Activated T-cell treated with anti-CD3 and anti-CD28 coated beads, Interleukin-2, amount 50 U/mL, for 4 hours (primary cell): Measurements from ENCODE around the gene B4GALNT4. TPM values are rescaled to one million over a fixed set of nuclear protein-coding genes. Genes with fewer than 3 reads are reported as not detected.
"Not testable (repeated sequence)": the region's sequence is repeated elsewhere in the genome, so short reads cannot be mapped to it uniquely, and the experiment has no call there.

Experiments used
- ATAC-seq, 2 donors: fragments of 200-7000 bp; cut with Tn5 transposase; one replicate each; pipeline ENCODE4 v1.10.0; 2021
- DNase-seq: peaks from one replicate; pipeline ENCODE4 v3.0.0-alpha.2; 2020
- H3K27me3 Mint-ChIP-seq: one replicate; pipeline ENCODE4 v1.8.0; 2021; ENCODE audit warnings: low read depth, mixed read lengths
- H3K36me3 Mint-ChIP-seq: one replicate; pipeline ENCODE4 v1.8.0; 2022; ENCODE audit warnings: mixed read lengths; ENCODE audit not compliant: insufficient read depth
- H3K4me1 Mint-ChIP-seq: one replicate; pipeline ENCODE4 v1.8.0; 2021; ENCODE audit warnings: low read depth, mixed read lengths
- H3K4me3 Mint-ChIP-seq: one replicate; pipeline ENCODE4 v1.8.0; 2021; ENCODE audit warnings: mild to moderate bottlenecking, moderate library complexity, mixed read lengths
- H3K9me3 Mint-ChIP-seq: one replicate; pipeline ENCODE4 v1.8.0; 2021; ENCODE audit warnings: mixed read lengths
- total RNA-seq, 3 donors: library from RNA; stranded (reverse); gene quantifications; one replicate each; pipeline ENCODE4 v1.2.1, GENCODE V29; 2021

Gene B4GALNT4
- total RNA-seq, 3 donors from 2014 or later, result 3.8 to 6.1 (median 5.5) TPM

DNA sequence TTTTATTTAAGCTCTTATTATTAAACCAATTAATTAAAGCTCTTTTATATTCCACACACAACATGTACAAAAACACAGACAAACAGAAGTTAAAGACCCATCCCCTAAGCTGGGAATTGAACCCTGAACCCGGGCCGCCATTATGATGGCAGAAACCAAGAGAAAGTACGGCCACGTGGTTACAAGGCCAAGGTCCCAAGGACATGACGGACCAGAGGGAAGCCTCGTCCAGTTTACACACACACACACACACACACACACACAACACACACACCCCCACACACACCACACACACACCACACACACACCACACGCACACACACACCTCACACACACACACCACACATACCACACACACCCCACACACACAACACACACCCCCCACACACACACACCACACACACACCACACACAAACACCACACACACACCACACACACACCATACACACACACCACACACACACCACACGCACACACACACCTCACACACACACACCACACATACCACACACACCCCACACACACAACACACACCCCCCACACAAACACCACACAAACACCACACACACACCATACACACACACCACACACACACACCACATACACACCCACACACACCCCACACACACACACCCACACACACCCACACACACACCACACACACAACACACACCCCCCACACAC is 19.9 kb upstream of the B4GALNT4 start:
- H3K27me3 Mint-ChIP-seq, DNase-seq, H3K4me3 Mint-ChIP-seq, ATAC-seq, H3K9me3 Mint-ChIP-seq, H3K36me3 Mint-ChIP-seq: not testable (repeated sequence)
- H3K4me1 Mint-ChIP-seq, result peaks cover 33% of the 10 kb centered on the region

DNA sequence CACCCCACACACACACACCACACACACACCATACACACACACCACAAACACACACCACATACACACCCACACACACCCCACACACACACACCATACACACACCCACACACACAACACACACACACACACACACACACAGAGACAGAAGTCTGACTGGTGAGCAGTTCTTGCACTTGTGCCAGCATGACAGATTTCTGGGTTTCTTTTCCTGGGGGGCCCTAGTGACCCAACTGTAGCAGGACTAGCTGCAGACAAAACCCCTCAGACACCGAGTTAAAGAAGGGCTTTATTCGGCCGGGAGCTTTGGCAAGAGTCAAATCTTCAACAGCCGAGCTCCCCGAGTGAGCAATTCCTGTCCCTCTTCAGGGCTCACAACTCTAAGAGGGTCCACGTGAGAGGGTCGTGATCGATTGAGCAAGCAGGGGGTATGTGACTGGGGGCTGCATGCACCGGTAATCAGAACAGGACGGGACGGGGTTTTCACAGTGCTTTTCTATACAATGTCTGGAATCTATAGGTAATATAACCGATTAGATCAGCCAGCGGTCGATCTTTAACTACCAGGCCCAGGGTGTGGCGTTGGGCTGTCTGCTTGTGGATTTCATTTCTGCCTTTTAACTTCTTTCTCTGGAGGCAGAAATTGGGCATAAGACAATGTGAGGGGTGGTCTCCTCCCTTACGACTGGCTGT is 19.1 kb upstream of the B4GALNT4 start:
- not testable (repeated sequence) for H3K27me3 Mint-ChIP-seq, DNase-seq, ATAC-seq, H3K9me3 Mint-ChIP-seq, H3K4me3 Mint-ChIP-seq, H3K36me3 Mint-ChIP-seq
- peaks cover 39% of the 10 kb centered on the region for H3K4me1 Mint-ChIP-seq

DNA sequence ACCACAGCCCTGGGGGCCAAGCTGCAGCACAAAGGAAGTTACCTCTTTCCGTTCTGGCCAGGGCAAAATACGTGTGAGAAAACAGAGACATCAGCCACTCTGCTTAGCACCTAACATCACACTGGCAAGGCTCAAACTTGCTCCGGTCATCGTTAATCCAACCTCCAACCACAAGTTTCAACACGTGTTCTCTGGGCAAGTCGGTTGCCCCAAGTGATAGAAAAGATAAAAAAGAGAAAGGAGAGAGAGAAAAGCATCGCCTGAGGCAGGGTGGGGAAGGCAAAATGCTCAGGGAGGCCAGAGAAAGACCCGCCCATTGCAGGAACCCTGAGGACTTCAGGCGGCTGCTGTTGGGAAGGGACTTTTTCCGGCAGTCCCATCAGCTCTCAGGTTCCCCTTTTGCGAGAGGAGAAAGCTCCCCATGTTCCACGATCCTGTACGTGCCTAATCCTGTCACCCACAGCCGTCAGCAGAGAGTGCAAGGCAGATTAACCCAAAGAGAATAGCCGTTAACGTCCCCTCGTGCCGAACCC is 18.5 kb upstream of the B4GALNT4 start:
- no peaks in the 10 kb centered on the region for H3K27me3 Mint-ChIP-seq
- no peak for DNase-seq
- peaks cover 43% of the 10 kb centered on the region for H3K4me1 Mint-ChIP-seq
- no peaks in the 10 kb centered on the region for H3K9me3 Mint-ChIP-seq
- H3K36me3 Mint-ChIP-seq, result no peaks in the 10 kb centered on the region
- ATAC-seq, result no peak
- no peak overlapping the region for H3K4me3 Mint-ChIP-seq

DNA sequence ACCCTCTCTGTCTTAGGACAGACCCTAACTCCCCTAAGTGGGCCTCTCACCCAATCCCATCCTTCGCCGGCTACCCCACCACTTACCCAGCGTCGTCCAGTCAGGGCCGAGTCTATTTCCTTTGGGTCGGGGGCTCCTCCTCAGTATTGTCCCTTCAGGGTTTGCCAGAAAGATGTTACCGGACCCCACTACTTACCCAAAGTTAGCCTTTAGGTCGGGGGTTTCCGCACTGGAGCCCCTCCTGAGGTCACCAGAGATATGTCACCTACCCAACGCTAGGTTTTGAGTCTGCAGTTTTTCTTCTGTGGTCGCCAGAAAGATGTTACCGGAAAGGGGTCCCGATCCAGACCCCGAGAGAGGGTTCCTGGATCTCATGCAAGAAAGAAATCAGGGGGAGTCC is 17.9 kb upstream of the B4GALNT4 start:
- ATAC-seq (no peak), DNase-seq (no peak)
- no peaks in the 10 kb centered on the region for H3K27me3 Mint-ChIP-seq
- H3K4me3 Mint-ChIP-seq, result no peak overlapping the region
- H3K4me1 Mint-ChIP-seq, result peaks cover 43% of the 10 kb centered on the region
- no peaks in the 10 kb centered on the region for H3K9me3 Mint-ChIP-seq
- no peaks in the 10 kb centered on the region for H3K36me3 Mint-ChIP-seq

DNA sequence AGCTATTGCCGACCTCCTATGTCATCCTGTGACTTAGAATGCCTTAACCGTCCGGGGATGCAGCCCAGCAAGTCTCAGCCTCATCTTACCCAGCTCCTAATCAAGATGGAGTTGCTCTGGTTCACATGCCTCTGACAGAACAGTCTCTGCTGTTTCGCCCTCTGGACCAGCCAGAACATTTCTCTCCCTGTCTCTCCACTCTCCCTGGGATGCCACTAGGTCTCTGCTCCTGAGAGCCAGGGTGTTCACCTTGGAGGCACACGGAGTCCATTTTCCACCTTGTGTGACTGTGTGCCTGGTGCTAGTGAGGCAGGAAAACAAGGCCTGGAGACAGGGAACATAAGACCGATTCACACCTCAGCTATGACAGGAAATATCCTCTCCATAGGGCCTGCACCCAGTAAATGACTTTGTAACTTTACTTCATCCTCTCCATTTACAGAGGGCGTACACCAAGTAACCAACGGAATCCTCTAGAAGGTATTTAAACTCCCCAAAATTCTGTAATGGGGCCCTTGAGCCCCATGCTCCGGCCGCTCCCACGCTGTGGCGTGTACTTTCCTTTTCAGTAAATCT is 16.8 kb upstream of the B4GALNT4 start:
- ATAC-seq (no peak), DNase-seq (no peak)
- H3K27me3 Mint-ChIP-seq, result no peaks in the 10 kb centered on the region
- H3K4me1 Mint-ChIP-seq, result peaks cover 43% of the 10 kb centered on the region
- H3K4me3 Mint-ChIP-seq, result no peak overlapping the region
- no peaks in the 10 kb centered on the region for H3K36me3 Mint-ChIP-seq
- H3K9me3 Mint-ChIP-seq, result no peaks in the 10 kb centered on the region

DNA sequence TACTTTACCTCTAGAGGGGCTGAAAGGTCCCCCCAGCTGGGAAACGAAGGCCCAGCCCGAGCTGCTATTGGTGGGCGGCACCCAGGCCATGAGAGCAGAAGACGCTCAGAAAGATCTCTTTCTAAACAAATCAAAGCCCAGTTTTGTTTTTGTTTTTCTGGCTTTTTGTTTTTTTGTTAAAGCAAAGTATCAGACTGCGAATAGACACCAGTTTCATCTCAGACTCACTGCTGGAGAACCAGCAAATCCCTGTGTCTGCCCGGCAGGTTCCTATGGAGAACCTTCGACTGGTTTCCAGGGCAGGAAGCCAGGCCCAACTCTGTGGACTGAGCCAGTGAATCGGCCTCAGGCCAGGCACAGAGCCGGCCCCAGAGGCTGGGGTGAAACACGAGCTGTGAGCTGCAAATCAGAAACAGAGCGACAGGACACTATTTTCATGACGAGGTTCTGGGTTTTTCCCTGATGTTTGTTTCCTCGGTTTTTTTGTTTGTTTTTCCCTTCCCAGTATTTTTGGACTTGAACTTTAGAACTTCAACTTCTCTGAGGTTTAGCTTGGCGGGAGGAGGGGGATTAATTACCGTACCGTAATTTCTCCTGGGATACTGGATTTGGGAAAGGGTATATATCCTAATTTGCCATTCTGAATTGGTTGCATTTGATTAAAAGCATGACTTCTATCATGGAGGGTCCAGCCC is 16.0 kb upstream of the B4GALNT4 start:
- H3K36me3 Mint-ChIP-seq, result no peaks in the 10 kb centered on the region
- DNase-seq (no peak), ATAC-seq (no peak)
- H3K4me3 Mint-ChIP-seq, result peak overlapping the region; percentile 34
- no peaks in the 10 kb centered on the region for H3K27me3 Mint-ChIP-seq
- H3K4me1 Mint-ChIP-seq, result peaks cover 43% of the 10 kb centered on the region
- no peaks in the 10 kb centered on the region for H3K9me3 Mint-ChIP-seq

- Mint-ChIP-seq H3K9me3 (no peaks in the 10 kb centered on the region), H3K36me3 (no peaks in the 10 kb centered on the region), H3K4me1 (peaks cover 41% of the 10 kb centered on the region), H3K4me3 (peak overlapping the region; percentile 82), H3K27me3 (no peaks in the 10 kb centered on the region)
- DNase-seq, result peak; percentile 85
- peak; percentile 72 to 75 for ATAC-seq
Observed at GRCh38 chr11:355581-356458, 13.5 kb upstream of the B4GALNT4 start.

DNA sequence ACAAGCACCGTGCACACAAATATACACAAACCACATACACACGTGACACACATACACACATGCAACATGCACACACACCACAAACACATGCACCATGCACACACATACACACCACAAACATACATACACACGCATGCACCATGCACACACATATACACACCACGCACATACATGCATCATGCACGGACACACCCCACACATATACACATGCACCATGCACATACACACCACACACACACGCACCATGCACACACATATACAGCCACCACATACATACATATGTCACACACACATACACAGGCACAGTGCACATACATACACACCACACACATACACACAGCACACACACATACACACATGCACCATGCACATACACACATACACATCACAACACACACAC is 12.7 kb upstream of the B4GALNT4 start:
- DNase-seq (no peak), ATAC-seq (no peak)
- H3K27me3 Mint-ChIP-seq, result no peaks in the 10 kb centered on the region
- peaks cover 33% of the 10 kb centered on the region for H3K4me1 Mint-ChIP-seq
- H3K4me3 Mint-ChIP-seq, result no peak overlapping the region
- no peaks in the 10 kb centered on the region for H3K36me3 Mint-ChIP-seq
- H3K9me3 Mint-ChIP-seq, result no peaks in the 10 kb centered on the region

- peaks cover 29% of the 10 kb centered on the region for H3K4me1 Mint-ChIP-seq
- H3K4me3 Mint-ChIP-seq, result no peak overlapping the region
- no peaks in the 10 kb centered on the region for H3K36me3 Mint-ChIP-seq
- no peak for ATAC-seq
- no peaks in the 10 kb centered on the region for H3K27me3 Mint-ChIP-seq
- H3K9me3 Mint-ChIP-seq, result no peaks in the 10 kb centered on the region
- no peak for DNase-seq
Observed at GRCh38 chr11:357582-357981, 11.7 kb upstream of the B4GALNT4 start.

GRCh38 chr11:358129-358800 is 11.0 kb upstream of the B4GALNT4 start:
- Mint-ChIP-seq H3K27me3 (no peaks in the 10 kb centered on the region), H3K9me3 (no peaks in the 10 kb centered on the region), H3K4me1 (peaks cover 23% of the 10 kb centered on the region), H3K36me3 (no peaks in the 10 kb centered on the region), H3K4me3 (no peak overlapping the region)
- no peak for ATAC-seq
- DNase-seq, result no peak

GRCh38 chr11:359181-359714 is 10.1 kb upstream of the B4GALNT4 start:
- Mint-ChIP-seq H3K36me3 (no peaks in the 10 kb centered on the region), H3K4me3 (no peak overlapping the region), H3K9me3 (no peaks in the 10 kb centered on the region), H3K27me3 (no peaks in the 10 kb centered on the region), H3K4me1 (peaks cover 15% of the 10 kb centered on the region)
- ATAC-seq (peak; percentile 63 to 77), DNase-seq (no peak)

DNA sequence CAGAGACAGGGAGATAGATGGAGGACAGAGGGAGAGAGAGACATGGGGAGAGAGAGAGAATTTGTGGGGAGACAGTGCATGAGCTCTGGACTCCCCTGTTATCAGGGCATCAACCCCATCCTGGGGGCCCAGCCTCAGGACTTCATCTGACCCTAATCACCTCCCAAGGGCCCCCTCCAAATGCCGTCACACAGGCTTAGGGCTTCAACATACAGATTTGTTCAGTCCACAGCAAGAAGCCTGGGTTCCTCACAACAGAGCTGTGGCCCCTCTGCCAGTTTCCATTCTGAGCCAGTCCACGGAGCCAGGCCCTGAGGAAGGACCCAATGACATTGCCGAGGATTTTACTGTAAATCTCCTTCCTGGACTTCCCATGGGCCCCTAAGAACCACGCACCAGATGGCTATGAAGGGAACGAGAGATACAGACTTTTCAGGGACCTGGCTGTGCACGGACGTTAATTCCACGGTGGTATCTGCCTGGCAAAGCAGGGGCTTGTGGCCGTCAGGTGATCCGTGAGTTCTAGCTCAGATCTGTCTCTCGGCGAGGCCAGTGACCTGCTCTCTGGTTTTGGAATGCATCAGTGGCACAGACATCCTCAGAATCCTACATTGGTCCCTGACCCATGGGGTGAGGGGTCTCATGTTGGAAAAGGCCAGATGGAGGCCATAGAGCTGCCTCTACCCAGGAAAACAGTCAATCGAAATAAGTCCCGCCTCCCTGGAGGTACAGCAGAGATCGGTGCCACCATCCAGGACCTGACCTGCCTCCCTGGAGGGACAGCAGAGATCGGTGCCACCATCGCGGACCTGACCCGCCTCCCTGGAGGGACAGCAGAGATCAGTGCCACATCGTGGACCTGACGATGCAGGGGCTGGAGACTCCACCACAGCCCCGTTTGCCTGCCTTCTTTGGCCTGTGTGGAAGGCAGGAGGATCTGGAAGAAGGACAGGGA is 8.7 kb upstream of the B4GALNT4 start:
- Mint-ChIP-seq H3K9me3 (no peaks in the 10 kb centered on the region), H3K4me3 (no peak overlapping the region), H3K27me3 (peaks cover 5% of the 10 kb centered on the region), H3K4me1 (peaks cover 5% of the 10 kb centered on the region), H3K36me3 (no peaks in the 10 kb centered on the region)
- no peak for DNase-seq
- no peak for ATAC-seq
